Suppressor macrophage treated with lipopolysaccharide for 4 hours (primary cell): Measurements from ENCODE around the gene MAGEB1.

Experiments used
- DNase-seq: peaks from one replicate; pipeline ENCODE4 v3.0.0-alpha.2; 2020

Gene MAGEB1, protein sequence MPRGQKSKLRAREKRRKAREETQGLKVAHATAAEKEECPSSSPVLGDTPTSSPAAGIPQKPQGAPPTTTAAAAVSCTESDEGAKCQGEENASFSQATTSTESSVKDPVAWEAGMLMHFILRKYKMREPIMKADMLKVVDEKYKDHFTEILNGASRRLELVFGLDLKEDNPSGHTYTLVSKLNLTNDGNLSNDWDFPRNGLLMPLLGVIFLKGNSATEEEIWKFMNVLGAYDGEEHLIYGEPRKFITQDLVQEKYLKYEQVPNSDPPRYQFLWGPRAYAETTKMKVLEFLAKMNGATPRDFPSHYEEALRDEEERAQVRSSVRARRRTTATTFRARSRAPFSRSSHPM

DNA sequence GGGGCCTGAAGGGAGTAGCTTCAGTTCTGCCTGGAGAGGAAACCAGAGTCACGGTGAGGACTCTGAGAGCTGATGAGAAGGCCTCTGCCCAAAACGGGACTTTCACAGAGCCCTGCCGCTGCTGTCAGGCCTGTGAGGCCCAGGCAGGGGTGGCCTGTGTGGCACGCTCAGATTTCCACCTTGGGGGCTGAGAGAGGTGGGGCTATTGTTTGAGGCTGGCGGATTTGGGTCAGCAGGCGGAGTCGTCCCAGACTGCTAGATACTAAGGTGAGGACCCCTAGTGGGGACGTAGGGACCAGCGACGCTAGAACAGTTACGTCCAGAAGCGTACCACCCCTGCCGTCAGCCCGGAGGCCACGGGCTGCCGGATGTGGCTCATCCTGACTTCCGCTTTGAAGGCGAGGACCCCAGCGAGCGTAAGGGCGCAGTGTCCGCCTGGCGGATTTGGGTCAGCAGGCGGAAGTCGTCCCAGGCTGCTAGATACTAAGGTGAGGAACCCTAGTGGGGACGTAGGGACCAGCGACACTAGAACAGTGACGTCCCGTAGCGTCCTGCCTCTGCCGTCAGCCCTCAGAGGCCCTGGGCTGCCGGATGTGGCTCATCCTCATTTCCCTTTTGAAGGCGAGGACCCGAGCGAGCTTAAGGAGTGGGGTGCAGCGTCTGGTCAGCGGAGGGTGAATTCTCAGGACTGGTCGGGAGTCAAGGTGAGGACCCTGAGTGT, at the start of gene MAGEB1:
TSS of gene MAGEB1 (plus strand) at position 378 of the 721 bp plus-strand sequence. CDS start 3,348 bp downstream, outside the sequence.
- DNase-seq, result no peak

DNA sequence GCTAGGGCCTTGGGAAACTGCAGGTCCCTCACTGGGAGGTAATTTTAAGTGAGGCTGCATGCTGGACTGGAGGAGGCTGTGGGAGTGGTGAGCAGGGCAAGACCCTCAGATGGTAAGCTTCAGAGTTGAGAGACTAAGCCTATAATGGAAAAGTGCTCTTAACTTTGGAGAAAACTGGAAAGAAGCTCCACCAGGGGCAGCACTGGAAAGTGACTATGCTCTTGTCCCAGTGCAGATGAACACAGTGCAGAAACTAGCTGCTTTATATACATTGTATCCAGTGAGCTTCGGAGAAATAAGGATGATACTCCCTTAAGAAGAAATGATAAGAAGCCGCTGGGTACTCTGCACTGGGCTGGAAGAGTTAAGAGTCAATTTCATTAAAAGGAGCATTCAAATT, 34.8 kb upstream of the MAGEB1 start:
- no peak for DNase-seq

DNA sequence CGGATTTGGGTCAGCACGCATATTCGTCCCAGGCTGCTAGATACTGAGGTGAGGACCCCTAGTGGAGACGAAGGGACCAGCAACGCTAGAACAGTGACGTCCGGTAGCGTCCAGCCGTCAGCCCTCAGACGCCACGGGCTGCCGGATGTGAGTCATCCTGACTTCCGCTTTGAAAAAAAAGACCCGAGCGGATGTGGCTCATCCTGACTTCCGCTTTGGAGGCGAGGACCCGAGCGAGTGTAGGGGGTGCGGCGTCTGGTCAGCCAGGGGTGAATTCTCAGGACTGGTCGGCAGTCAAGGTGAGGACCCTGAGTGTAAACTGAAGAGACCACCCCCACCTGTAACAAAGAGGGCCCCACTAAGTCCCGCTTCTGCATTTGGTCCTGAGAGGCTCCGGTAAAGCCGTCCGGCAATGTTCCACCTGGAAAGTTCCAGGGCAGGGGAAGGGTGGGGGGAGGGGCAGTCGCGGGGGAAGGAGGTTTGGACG, 31.5 kb upstream of the MAGEB1 start, which contains the start of gene MAGEB2:
TSS of gene MAGEB2 (plus strand) at position 207 of the 487 bp plus-strand sequence. CDS start 3,018 bp downstream, outside the sequence.
- no peak for DNase-seq

DNA sequence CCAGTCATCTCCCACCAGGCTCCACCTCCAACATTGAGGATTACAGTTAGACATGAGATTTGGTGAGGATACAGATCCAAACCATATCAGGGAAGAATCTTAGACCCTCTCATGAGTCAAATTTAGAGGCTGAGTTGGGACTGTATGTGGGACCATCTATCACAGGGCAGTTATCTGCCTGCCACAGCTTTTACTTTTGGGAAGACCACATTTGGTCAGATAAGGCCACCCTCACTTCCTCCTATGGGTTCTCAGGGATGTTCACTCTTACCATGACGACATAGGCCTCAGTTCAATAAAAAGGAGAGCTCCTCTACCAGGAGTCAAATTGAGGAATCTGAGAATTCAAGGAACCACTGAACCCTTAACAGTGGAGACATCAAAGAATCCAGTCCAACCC, 29.5 kb upstream of the MAGEB1 start:
- DNase-seq, result no peak

DNA sequence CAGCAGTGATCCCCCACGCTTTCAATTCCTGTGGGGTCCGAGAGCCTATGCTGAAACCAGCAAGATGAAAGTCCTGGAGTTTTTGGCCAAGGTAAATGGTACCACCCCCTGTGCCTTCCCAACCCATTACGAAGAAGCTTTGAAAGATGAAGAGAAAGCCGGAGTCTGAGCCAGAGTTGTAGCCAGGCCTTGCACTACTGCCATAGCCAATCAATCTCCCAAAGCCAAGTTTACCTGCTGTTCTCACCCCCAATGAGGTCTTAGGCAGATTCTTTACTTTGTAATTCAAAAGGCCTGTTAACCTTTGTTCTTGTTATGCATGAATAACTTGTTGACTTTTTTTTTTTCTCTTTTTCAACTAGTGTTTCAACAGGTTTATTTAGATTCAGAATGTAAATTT, 27.6 kb upstream of the MAGEB1 start:
- DNase-seq, result no peak

DNA sequence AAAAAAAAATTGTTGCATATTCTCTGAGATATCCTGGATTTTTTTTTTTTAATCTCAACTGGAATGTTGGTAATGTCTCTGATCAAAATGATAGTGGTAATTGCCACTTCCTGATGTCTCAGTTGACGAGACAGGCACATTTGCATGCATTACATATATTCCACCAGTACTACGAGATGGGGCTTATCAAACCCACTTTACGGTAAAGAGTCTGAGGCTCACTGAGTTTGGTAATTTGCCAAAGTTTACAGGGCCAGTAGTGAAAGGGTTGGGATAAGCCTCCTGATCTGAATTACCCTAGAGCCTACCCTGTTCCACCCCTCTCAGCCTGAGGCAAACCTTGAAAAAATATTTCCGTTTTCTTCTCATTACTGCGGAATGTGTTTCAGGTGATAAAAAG, 26.3 kb upstream of the MAGEB1 start:
- no peak for DNase-seq

DNA sequence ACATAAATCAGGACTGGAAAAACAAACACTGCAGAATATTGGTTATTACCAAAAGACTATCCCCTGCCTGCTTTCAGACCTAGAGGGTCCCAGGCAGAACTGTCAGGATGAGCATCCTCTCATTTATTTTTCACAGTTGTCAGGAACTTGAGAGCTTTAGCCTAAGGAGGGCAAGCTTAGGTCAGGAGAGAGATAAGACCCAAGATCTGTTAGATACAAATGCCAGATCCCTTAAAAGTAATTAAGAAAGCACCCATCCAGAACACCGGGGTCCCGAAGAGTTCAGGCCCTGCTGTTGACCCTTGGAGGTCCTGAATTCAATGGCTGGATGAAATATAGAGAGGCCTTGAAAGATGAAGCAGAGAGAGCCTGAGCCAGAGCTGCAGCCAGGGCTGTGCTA, 22.4 kb upstream of the MAGEB1 start:
- DNase-seq, result no peak

DNA sequence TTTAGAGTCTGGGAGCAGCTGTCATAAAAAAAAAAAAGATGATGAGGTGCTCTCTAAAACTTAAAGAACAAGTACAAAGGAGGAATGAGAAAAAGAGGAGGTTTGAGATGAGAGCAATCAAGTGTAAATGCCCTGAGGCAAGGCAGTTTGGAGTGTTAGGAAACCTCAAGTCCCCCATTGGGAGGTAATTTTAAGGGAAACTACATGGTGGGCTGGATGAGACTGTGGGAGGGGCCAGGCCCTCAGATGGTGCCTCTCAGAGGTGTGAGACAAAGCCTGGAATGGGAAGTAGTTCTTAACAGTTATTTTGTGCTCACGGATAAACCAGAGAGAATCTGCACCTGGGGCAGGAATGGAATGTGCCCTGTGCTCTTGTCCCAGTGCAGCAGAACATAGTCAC, 18.4 kb upstream of the MAGEB1 start:
- no peak for DNase-seq

DNA sequence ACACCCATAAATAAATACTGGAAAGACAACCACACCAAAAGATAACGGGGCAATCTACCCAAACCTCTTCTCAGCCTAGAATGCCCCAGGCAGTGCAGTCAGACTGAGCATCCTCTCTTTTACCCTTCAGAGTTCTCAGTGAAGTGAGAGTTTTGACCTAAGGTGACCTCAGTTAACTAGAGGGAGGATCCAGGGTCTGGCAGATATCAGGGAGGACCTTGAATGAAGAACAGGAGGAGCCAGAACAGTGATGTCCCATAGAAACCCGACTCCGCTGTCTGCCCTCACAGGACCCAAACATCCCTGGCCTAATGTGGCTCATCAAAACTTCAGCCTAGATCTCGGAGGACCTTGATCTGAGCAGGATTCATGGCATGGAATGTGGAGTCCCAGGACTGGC, 16.6 kb upstream of the MAGEB1 start, which contains the start of gene MAGEB3:
TSS of gene MAGEB3 (plus strand) at position 263 of the 400 bp plus-strand sequence. CDS start 5,268 bp downstream, outside the sequence.
- DNase-seq, result no peak

DNA sequence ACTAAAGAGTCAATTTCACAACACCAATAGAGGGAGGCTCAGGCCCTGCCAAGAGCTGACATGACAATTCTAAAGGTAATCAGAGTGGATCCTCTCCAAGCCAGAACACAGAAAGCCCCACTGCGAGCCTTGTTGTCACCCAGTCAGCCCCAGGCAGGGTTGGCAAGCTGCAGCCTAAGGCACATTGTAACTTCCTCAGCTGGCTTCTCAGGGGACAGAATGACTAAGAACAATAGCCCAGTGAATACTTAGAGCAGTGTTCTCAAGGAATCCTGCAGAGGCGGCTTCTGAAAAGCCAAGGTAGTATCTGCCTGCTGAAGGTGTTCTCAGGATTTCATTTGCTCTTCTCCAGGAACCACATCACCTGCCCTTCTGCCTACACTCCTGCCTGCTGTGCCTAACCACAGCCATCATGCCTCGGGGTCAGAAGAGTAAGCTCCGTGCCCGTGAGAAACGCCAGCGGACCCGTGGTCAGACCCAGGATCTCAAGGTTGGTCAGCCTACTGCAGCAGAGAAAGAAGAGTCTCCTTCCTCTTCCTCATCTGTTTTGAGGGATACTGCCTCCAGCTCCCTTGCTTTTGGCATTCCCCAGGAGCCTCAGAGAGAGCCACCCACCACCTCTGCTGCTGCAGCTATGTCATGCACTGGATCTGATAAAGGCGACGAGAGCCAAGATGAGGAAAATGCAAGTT, 5.1 kb upstream of the MAGEB1 start, which contains the start of gene MAGEB4:
TSS of gene MAGEB4 (plus strand) at position 277 of the 692 bp plus-strand sequence. CDS start at position 413, 136 bp downstream.
- DNase-seq, result no peak

DNA sequence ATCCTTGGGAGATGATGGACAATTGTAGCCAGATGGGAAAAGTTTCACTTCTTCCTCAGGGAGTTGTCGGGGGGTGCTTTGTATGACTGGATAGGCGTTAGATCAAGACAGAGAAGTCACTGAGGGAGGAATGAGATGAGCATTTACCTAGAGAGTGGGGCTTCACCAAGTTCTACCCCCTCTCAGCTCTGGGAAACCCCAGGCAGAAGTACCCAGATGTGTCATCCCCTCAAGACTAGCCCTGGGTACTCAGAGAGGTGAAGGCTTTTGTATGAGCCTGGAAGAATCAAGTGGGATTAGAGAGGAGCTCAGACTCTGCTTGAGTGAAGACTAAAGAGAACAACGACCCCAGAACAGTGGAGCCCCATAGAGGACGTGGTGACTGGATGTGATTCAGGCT, 1.9 kb downstream of the MAGEB1 start:
- DNase-seq, result no peak

DNA sequence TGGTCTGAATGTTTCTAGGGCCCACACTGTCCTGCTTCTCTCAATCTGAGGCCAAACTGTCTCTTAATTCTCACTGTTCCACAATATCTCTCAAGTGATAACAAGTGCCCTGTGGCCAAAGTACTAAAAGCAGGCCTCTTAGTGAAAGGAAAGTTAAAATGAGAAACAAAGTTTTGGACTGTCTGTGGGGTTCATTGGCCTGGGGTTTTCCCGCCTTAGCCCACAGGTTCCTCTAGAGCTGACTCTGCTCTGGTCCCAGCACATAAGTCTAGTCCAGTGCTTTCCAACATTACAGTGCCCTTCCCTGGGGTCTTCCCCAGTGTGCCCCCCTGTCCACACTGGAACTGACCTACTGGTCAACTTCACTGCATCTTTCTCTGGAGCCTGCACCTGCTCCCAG, 6.3 kb downstream of the MAGEB1 start:
- DNase-seq, result no peak

DNA sequence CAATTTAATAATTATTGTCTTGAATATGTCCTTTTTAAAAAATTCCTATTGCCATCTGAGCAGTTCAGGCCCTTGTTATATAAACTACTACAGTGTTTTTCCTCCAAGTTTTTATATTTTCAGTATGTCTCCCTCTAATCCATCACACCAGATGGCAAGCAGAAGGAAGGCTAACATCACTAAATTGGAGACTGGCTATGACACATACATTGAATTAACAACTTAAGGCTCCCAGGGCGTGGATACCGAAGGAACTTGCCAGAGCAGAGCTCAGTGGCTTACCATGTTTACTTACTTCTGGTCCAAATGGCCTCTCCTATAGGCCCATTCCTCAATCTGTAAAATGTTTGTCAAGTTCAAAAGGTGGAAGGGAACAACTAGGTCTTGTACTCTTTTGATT, 13.0 kb downstream of the MAGEB1 start:
- no peak for DNase-seq

DNA sequence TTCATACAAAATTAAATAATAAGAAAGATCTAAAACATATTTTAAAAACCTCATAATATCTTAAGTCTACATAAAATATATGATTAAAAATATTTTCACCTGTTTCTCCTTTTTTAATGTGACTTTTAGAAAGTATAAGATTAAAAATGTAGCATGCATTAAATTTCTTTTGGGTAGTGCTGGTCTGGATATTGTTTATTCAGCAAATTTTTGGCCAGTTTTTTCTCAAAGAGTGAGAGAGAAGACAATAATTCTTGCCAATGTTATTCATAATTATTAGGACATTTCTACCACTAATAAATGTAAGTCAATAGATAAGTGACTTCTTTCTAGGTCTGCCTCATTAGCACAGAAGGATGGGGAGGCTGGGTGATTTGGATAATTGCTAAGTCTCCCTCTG, 14.1 kb downstream of the MAGEB1 start:
- no peak for DNase-seq

DNA sequence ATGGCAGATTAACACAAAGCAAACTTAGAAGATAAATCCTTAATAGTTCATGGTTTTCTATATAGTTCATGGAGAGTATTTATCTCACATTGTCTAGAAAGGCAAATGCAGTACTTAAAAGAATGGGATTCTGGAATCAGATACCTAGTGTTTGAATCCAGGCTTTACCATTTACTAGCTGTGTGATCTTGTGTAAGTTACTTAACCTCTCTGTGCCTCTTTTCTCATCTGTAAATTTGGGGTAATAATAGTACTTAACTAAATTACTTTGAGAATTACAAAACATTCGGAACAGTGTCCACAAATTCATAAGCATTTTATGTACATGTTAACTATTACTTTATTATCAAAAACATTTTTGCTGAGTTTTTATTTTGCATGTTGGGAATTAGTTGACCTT, 15.8 kb downstream of the MAGEB1 start:
- no peak for DNase-seq

DNA sequence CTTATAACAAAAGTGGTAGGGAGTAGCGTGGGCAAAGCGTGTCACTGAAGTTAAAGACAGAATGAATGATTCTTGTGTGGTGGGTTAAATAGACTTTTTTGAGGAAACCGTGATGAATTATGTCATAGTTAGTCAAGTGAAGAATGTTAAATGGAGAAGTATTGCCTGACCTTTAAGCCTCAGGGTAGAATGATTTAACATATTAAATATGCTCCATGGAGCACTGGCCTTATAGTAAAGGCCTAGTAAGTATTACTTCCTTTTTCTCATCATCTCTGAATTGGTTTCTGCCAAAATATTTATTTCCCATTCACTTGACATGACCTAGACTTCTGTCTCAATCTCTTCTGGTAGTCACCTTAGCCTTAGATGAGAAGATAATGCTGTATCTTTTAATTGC, 23.7 kb downstream of the MAGEB1 start:
- peak; percentile 21 for DNase-seq

DNA sequence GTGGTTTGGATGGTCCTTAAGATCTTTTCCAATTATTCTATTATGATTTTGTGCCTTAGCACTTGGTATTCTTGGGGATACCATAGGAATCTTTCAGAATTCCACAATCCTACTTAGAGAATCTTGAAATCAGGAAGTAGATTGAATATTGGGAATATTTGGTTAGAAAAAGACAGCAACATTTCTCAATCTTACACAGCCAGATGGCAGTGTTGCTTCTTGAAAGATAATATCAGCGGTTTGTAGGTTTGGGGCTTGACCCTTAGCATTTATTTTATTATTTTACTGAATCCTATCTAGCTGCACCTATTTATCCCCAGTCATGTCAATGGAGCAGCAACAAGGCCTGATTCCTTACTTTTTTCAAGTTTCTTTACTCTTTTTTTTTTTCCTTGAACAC, 28.6 kb downstream of the MAGEB1 start:
- DNase-seq, result no peak

DNA sequence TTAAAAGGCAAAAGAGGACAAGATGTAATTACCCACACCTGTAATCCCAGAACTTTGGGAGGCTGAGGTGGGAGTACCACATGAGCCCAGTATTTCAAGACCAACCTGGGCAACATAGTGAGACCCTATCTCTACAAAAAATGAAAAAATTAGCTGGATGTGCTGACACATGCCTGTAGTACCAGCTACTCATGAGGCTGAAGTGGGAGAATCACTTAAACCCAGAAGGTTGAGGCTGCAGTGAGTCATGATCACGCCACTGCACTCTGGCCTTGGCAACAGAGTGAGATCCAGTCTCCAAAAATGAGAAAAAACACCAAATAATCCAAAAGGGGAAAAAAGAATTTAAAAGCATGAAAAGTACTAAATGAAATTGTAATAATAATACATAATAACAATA, 31.4 kb downstream of the MAGEB1 start:
- peak; percentile 11 for DNase-seq

DNA sequence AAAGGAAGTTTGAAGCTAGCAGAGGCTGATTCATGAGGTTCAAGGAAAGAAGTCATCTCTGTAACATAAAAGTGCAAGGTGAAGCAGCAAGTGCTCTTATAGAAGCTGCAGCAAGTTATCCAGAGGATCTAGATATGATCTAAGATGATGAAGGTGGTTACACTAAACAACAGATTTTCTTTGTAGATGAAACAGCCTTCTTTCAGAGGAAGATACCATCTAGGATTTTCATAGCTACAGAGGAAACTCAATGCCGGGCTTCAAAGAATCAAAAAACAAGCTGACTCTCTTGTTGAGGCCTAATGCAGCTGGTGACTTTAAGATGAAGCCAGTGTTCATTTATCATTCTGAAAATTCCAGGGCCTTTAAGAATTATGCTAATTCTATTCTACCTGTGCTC, 33.5 kb downstream of the MAGEB1 start:
- DNase-seq, result no peak

DNA sequence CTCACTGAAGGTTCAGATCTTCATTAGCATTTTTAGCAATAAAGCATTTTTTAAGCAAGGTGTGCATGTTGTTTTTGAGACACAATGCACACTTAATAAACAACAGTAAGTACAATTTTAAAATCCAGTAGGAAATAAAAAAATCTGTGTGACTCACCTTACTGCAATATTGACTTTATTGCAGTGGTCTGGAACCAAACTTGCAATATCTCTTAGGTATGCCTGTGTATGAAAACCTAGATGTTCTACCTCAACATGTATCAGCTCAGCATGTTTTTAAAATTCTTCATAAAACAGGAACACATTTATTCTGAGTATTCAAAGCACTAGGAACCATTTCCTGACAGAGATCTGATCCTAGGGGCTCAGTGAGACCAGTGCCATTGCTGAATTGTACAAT, 35.6 kb downstream of the MAGEB1 start:
- DNase-seq, result no peak

DNA sequence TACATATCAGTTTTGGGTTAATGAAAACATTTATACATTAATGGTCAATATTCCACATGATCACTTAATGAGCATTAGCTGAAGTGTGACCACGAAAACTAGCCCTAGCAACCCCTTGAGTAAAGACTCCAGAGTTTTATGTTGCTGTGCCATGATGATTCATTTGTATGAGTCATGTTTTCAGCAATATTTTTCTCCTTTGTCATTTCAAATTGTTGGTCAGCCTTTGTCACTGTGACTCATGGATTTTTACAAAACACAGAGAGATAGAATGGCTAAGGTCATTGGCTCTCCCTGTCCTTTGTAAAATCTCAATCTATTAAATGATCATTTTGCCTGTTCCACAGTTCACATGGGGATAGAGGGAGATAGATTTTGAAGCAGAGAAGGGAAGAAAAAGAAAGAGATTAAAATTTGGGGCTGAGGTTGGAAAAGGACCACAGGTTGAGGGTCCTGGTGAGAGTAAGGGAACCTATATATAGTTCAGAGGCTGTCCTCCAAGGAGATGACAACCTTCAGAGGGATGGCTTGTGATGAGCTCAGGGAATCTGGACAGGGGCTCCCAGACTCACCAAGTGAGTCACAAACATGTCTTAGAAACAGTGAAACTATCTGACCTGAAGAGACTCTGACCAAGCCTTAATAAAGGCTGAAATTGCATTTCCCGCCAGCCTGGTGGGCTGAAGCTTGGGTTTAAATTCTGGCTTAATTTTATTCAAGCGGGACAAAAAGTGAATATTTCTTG, 36.7 kb downstream of the MAGEB1 start:
- DNase-seq, result peak; percentile 66

DNA sequence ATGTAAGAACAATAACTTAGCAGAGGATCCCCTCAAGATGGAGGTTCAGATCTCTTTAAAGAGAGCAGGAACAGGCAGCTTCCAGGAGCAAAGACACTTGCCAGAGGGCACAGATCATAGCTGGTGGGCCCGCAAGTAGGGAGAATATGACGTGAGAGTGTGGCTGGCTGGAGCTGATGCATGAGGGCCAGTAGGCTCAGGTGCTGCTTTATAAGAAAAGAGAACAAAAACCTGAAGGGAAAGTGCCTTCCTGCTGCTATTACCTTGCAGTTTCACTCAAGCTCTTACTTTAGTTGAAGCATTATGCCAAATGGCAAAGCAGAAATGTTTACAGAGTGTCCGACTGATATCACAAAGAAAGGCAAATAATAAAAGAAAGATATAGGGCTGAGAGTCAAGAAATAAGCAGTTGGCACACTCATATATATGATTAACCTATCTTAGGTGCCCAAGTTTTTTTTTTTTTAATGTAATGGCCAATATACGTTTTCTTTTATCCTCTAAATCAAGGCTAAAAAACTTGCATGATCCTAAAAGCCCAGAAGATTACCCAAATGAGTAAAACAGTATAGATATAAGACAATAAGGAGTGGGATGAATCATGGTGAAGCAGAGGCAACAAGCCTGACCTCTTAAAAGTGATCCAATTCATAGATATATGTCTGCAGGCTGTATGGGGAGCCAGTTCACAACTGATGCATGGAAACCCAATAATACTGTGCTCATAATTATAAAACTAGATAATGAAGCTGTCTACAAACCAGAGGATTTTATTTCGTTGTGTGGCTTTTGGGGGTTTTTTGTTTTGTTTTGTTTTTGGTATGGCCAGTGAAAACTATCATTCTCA, 49.7 kb downstream of the MAGEB1 start:
- DNase-seq, result no peak
